SH-SY5Y (cell line): ENCODE measurements around the gene RASAL2.
A peak's percentile ranks its signal among the peaks of the same experiment; 100 is the strongest.

Experiments
- GATA2 ChIP-seq: IDR thresholded peaks from 2 replicates; pipeline ENCODE4 v1.6.1; 2011; ENCODE audit warnings: mild to moderate bottlenecking, low read depth, low read length
- GATA3 ChIP-seq: IDR thresholded peaks from 2 replicates; pipeline ENCODE4 v1.6.1; 2011; ENCODE audit warnings: low read depth, mild to moderate bottlenecking, low read length, moderate library complexity

RASAL2 gene

GRCh38 chr1:178512566-178513277 is 418.8 kb downstream of the RASAL2 start, which contains the start of gene TEX35:
TSS of gene TEX35 (plus strand) at chr1:178513109. CDS start at chr1:178513189, 80 bp downstream.
- TF ChIP-seq GATA2 (no peak), GATA3 (no peak)

- TF ChIP-seq GATA3 (no peak), GATA2 (no peak)
Observed at GRCh38 chr1:178513278-178513983, 419.5 kb downstream of the RASAL2 start.

GRCh38 chr1:178516110-178516509 is 422.2 kb downstream of the RASAL2 start:
- TF ChIP-seq GATA3 (no peak), GATA2 (no peak)

GRCh38 chr1:178518894-178519293 is 425.0 kb downstream of the RASAL2 start:
- TF ChIP-seq GATA2 (no peak), GATA3 (no peak)

GRCh38 chr1:178520803-178521202 is 426.9 kb downstream of the RASAL2 start:
- TF ChIP-seq GATA3 = no peak
- no peak for TF ChIP-seq GATA2

GRCh38 chr1:178521241-178521640 is 427.3 kb downstream of the RASAL2 start:
- no peak for TF ChIP-seq GATA3
- TF ChIP-seq GATA2 = no peak

- TF ChIP-seq GATA2 (no peak), GATA3 (no peak)
Observed at GRCh38 chr1:178527117-178527516, 433.2 kb downstream of the RASAL2 start.

GRCh38 chr1:178528228-178528952 is 434.5 kb downstream of the RASAL2 start:
- TF ChIP-seq GATA2 (no peak), GATA3 (no peak)

- no peak for TF ChIP-seq GATA3
- no peak for TF ChIP-seq GATA2
Observed at GRCh38 chr1:178528953-178529335, 435.0 kb downstream of the RASAL2 start.

- TF ChIP-seq GATA2 (peak; percentile 18; the same call in 1 of the 2 replicates), GATA3 (no peak)
Observed at GRCh38 chr1:178529364-178530036, 435.6 kb downstream of the RASAL2 start.

- TF ChIP-seq GATA2 = no peak
- no peak for TF ChIP-seq GATA3
Observed at GRCh38 chr1:178530037-178530402, 436.1 kb downstream of the RASAL2 start.

GRCh38 chr1:178530502-178530901 is 436.6 kb downstream of the RASAL2 start:
- no peak for TF ChIP-seq GATA2
- no peak for TF ChIP-seq GATA3

- TF ChIP-seq GATA3 (no peak), GATA2 (no peak)
Observed at GRCh38 chr1:178531887-178532286, 438.0 kb downstream of the RASAL2 start.

- TF ChIP-seq GATA3 (no peak), GATA2 (no peak)
Observed at GRCh38 chr1:178532392-178532791, 438.5 kb downstream of the RASAL2 start.
